HepG2 (cell line): ENCODE data around the gene MX2. TPM values are rescaled to one million over a fixed set of nuclear protein-coding genes. Genes with fewer than 3 reads are reported as not detected.
"Not testable (repeated sequence)": the region's sequence is repeated elsewhere in the genome, so short reads cannot be mapped to it uniquely, and the experiment has no call there.

Experiments
- ATAC-seq: fragments of 200-7000 bp; cut with Tn5 transposase; 3 replicates; pipeline ENCODE4 v1.9.1; 2020; ENCODE audit warnings: mild to moderate bottlenecking, moderate library complexity
- BruUV-seq: library from RNA; stranded (reverse); fragments of 400-500 nt; replicated peaks from 2 replicates; lab custom pipeline; 2021; lab: Mats Ljungman, UMichigan
- CTCF ChIA-PET: fragments of 300-600 bp; formaldehyde crosslinking; extraction: SDS; loops from one replicate; lab custom pipeline; 2021; ENCODE audit warnings: low total read pairs, inconsistent platforms, low intra/inter-chr PET ratio; lab: Yijun Ruan, JAX
- POLR2A ChIA-PET: fragments of 350-600 bp; sonication (Branson Sonifier 250); formaldehyde crosslinking; loops from one replicate; lab custom pipeline; 2020; ENCODE audit warnings: antibody characterized with exemption, inconsistent platforms; lab: Yijun Ruan, JAX
- DNase-seq: peaks from one replicate; pipeline ENCODE4 v3.0.0-alpha.2; 2015; ENCODE audit warnings: low spot score
- FAIRE-seq: peaks from 3 replicates; lab custom pipeline; 2011; peaks lifted over from hg19 to GRCh38; lab: Jason Lieb, UNC
- H2AFZ ChIP-seq: one replicate; pipeline ENCODE4 v1.6.1; 2011; ENCODE audit warnings: low read length, inconsistent platforms
- H3K27ac ChIP-seq: fragments of 300-600 bp; 3 replicates; pipeline ENCODE4 v1.8.0; 2011; ENCODE audit warnings: mixed run types, mild to moderate bottlenecking, mixed read lengths, low read length, inconsistent platforms; ENCODE audit not compliant: insufficient read depth; ENCODE audit errors: extremely low read length
- H3K27me3 ChIP-seq, 2 experiments: fragments of 200-600 bp in 1 of 2; 2 replicates in 1 of 2; 3 replicates in 1 of 2; pipeline versions ENCODE4 v1.6.0 to v1.8.0; 2011; ENCODE audit warnings: low read length in 2 of 2, mild to moderate bottlenecking in 2 of 2, moderate library complexity in 2 of 2, inconsistent platforms in 1 of 2; ENCODE audit not compliant: insufficient read depth in 2 of 2, control insufficient read depth in 1 of 2
- H3K36me3 ChIP-seq, 2 experiments: fragments of 200-600 bp in 1 of 2; replicated peaks in 1 of 2; 2 replicates in 1 of 2; 3 replicates in 1 of 2; pipeline versions ENCODE4 v1.5.1 to v1.8.0; 2011; ENCODE audit warnings: low read length in 2 of 2, inconsistent platforms in 1 of 2; ENCODE audit not compliant: insufficient read depth in 2 of 2, control insufficient read depth in 1 of 2
- H3K4me1 ChIP-seq: 2 replicates; pipeline ENCODE4 v1.5.1; 2012; ENCODE audit warnings: low read length, inconsistent platforms; ENCODE audit not compliant: insufficient read depth
- H3K4me2 ChIP-seq: 2 replicates; pipeline ENCODE4 v1.6.0; 2011; ENCODE audit warnings: low read depth, low read length, inconsistent platforms
- H3K4me3 ChIP-seq, 3 experiments: fragments of 200-600 bp in 1 of 3; sonication (generic), shearing (Covaris generic) in 1 of 3; replicated peaks in 1 of 3; 2 replicates each; pipeline ENCODE4 v1.5.1; 2011 to 2016; ENCODE audit warnings: low read length in 3 of 3, inconsistent platforms in 2 of 3, low read depth in 2 of 3, mild to moderate bottlenecking in 2 of 3, control low read depth in 1 of 3, mixed read lengths in 1 of 3; ENCODE audit not compliant: insufficient read depth in 1 of 3
- H3K79me2 ChIP-seq: one replicate; pipeline ENCODE4 v1.6.1; 2011; ENCODE audit warnings: low read length, inconsistent platforms; ENCODE audit not compliant: insufficient read depth
- H3K9ac ChIP-seq: 2 replicates; pipeline ENCODE4 v1.6.0; 2011; ENCODE audit warnings: mild to moderate bottlenecking, low read depth, low read length, inconsistent platforms; ENCODE audit not compliant: insufficient read depth
- H3K9me3 ChIP-seq: 2 replicates; pipeline ENCODE4 v1.5.1; 2012; ENCODE audit warnings: mild to moderate bottlenecking, low read length
- H4K20me1 ChIP-seq: 2 replicates; pipeline ENCODE4 v1.6.0; 2011; ENCODE audit warnings: inconsistent platforms, mild to moderate bottlenecking, low read length, moderate library complexity; ENCODE audit not compliant: insufficient read depth
- BHLHE40 ChIP-seq: IDR thresholded peaks from 2 replicates; pipeline ENCODE4 v1.6.1; 2011; ENCODE audit warnings: low read length, improper control_type of control experiment
- XBP1 ChIP-seq: sonication (generic); formaldehyde crosslinking; IDR thresholded peaks from 2 replicates; pipeline ENCODE4 v1.5.0; 2020; ENCODE audit warnings: missing genetic modification reagents
- WGBS: methylation state at CpG from one replicate; pipeline ENCODE4 v1.1.6; 2017; ENCODE audit warnings: low lambda C conversion rate; 5-methylcytosine and 5-hydroxymethylcytosine counted together
- in situ Hi-C: cut with HindIII; loops from 2 replicates; pipeline ENCODE4 v1.10.0; 2017; ENCODE audit warnings: low pct_unique_long_range_greater_than_20kb; ENCODE audit not compliant: extremely low pct_ligation_motif_present
- intact Hi-C: fragments of 100-400 bp; cut with micrococcal nuclease; formaldehyde crosslinking; loops from one replicate; pipeline ENCODE4 v1.10.0; 2022; ENCODE audit not compliant: unreplicated experiment
- polyA plus RNA-seq, 8 experiments: library from polyadenylated mRNA; depleted of rRNA in 3 of 8; stranded (reverse) in 7 of 8; unstranded in 1 of 8; fragments of >200 nt; fragmentation: Illumina TruSeq in 4 of 8; extraction: Trizol in 4 of 8; gene quantifications; 2 replicates each; pipeline versions ENCODE4 v1.2.1 to v1.2.3, GENCODE V29; 2011 to 2016; ENCODE audit warnings: low read depth in 4 of 8, missing spikeins in 1 of 8, mixed read lengths in 1 of 8; ENCODE audit not compliant: insufficient read depth in 1 of 8
- total RNA-seq, 5 experiments: library from RNA; depleted of rRNA; stranded (reverse); fragments of >200 nt; fragmentation: Illumina TruSeq; extraction: Trizol; gene quantifications; 2 replicates each; pipeline ENCODE4 v1.2.3, GENCODE V29; 2016; ENCODE audit warnings: low read depth in 1 of 5
- TF ChIP-seq, protein P1 (sequence below): sonication (generic); formaldehyde crosslinking; IDR thresholded peaks from 2 replicates; pipeline ENCODE4 v1.5.1; 2020; ENCODE audit warnings: mild to moderate bottlenecking, missing genetic modification reagents, moderate library complexity

Gene MX2
- total and polyA plus RNA-seq, 2 of the 13 experiments (the other 11 are each of a cell fraction or from before 2014, with no cell fraction given) = 24.0 to 35.7 TPM

DNA sequence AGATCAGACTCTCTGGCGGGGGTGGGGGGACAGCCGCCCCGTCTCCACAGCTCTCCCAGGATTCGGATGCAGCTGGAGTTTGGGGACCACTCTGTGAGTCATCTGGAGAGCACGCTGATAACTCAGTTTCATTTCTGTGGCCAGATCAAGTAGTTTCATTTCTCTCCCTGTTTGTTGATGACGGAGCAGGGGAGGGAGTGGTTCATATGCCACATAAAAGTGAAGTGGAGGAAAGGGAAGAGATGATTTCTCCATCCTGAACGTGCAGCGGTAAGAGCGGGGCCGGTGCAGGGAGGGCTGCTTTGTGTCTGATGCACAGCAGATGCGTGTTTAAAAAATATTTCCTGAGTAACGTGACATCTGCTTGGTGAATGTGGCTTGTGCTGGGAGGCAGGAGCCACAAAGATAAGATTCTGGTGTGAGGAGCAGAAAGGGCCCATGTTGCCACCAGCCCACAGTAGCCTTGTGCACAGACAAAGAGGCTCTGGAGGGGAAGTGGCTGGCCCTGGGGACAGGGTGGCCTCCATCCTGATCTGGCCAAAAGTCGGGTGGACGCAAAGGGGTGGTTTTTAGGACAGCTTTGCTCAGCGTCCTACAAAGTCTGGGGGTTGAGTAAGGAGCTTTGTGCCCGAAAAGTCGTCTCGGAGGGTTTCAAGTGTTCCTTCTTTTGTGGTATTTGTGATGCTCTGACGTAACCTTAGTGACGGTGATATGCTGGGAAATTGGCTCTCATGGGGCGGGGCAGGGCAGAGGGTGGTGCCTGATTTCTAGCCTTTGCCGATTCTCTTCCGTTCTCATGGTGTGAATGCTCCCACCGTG is at the start of gene MX2 (continued):
- TF ChIP-seq, protein P1, sequence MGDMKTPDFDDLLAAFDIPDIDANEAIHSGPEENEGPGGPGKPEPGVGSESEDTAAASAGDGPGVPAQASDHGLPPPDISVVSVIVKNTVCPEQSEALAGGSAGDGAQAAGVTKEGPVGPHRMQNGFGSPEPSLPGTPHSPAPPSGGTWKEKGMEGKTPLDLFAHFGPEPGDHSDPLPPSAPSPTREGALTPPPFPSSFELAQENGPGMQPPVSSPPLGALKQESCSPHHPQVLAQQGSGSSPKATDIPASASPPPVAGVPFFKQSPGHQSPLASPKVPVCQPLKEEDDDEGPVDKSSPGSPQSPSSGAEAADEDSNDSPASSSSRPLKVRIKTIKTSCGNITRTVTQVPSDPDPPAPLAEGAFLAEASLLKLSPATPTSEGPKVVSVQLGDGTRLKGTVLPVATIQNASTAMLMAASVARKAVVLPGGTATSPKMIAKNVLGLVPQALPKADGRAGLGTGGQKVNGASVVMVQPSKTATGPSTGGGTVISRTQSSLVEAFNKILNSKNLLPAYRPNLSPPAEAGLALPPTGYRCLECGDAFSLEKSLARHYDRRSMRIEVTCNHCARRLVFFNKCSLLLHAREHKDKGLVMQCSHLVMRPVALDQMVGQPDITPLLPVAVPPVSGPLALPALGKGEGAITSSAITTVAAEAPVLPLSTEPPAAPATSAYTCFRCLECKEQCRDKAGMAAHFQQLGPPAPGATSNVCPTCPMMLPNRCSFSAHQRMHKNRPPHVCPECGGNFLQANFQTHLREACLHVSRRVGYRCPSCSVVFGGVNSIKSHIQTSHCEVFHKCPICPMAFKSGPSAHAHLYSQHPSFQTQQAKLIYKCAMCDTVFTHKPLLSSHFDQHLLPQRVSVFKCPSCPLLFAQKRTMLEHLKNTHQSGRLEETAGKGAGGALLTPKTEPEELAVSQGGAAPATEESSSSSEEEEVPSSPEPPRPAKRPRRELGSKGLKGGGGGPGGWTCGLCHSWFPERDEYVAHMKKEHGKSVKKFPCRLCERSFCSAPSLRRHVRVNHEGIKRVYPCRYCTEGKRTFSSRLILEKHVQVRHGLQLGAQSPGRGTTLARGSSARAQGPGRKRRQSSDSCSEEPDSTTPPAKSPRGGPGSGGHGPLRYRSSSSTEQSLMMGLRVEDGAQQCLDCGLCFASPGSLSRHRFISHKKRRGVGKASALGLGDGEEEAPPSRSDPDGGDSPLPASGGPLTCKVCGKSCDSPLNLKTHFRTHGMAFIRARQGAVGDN (CRISPR knock-in tag) = peak; percentile 24; the same call in 1 of the 2 replicates
- TF ChIP-seq BHLHE40 (peak; percentile 54; the same call in 1 of the 2 replicates), XBP1 (no peak)

- CTCF ChIA-PET, H4K20me1 ChIP-seq, BruUV-seq, DNase-seq, H3K79me2 ChIP-seq, FAIRE-seq, intact Hi-C loops, H3K4me3 ChIP-seq, H2AFZ ChIP-seq, H3K4me2 ChIP-seq, in situ Hi-C loops, ATAC-seq, H3K9me3 ChIP-seq, POLR2A ChIA-PET, H3K36me3 ChIP-seq, H3K9ac ChIP-seq, H3K27ac ChIP-seq: not testable (repeated sequence)
- Histone ChIP-seq H3K27me3 (peaks cover 5 to 29% of the 10 kb centered on the region in 2 experiments; a peak in 3 of 5 replicates), H3K4me1 (peaks cover 26% of the 10 kb centered on the region)
- WGBS = 73% methylated on average over 6 of the region's 8 CpGs
These were observed 48.3 kb upstream of the MX2 start for GRCh38 chr21:41313285-41314164.
